Measurements from ENCODE around the gene THBD. TPM values are rescaled to one million over a fixed set of nuclear protein-coding genes. Genes with fewer than 3 reads are reported as not detected.

THBD gene
- total and polyA plus RNA-seq, 2 of the 4 experiments (the other 2 are of a cell fraction) = 0.07 TPM; not detected in 1

DNA sequence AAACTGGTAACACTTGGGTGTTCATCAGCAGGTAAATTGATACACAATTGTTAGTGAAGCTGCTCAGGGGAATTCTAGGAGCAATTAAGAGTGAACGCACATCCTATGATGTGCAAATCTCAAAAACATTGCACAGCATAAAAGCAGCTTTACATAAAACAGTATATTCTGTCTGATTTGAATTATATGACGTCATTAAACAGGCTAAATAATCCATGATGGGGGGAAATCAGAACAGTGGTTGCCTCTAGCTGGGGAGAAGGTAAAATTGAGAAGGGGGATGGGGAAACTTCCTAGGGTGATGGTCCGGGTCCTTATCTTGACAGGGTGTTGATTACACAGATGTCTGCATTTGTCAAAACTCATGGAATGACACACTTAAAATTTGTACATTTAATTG, 17.3 kb upstream of the THBD start:
- Histone ChIP-seq H3K14ac (replicated peaks; ENCODE audit: low read depth, low read length) (no peak overlapping the region), H3K4ac (ENCODE audit: low read depth, low read length) (no peak overlapping the region), H3K4me2 (ENCODE audit: low read depth, low read length) (no peak overlapping the region), H4K91ac (ENCODE audit: insufficient read depth, low read depth, low read length) (no peak overlapping the region), H2AK5ac (ENCODE audit: low read depth, low read length) (no peak overlapping the region), H3K4me1 (ENCODE audit: control insufficient read depth, insufficient read depth, low read length) (peaks cover 3% of the 10 kb centered on the region; the same call in 1 of the 2 replicates), H3K79me1 (ENCODE audit: low read depth in 1 of 2, low read length in 2 of 2) (no peaks in the 10 kb centered on the region), H3K27ac (ENCODE audit: insufficient read depth, low read length) (no peak overlapping the region), H3K36me3 (ENCODE audit: control insufficient read depth, insufficient read depth, low read length) (no peaks in the 10 kb centered on the region), H2BK15ac (ENCODE audit: low read depth, low read length) (no peak overlapping the region), H3K9me3 (ENCODE audit: control insufficient read depth, insufficient read depth, low read length) (no peaks in the 10 kb centered on the region), H4K20me1 (ENCODE audit: insufficient read depth, low read length) (no peaks in the 10 kb centered on the region), H3K27me3 (ENCODE audit: control insufficient read depth, insufficient read depth, low read length) (peaks cover 27% of the 10 kb centered on the region), H2BK120ac (ENCODE audit: low read depth, low read length) (no peak overlapping the region), H2BK20ac (ENCODE audit: low read depth, low read length) (no peak overlapping the region), H2AFZ (replicated peaks; ENCODE audit: low read length, poor library complexity) (no peak overlapping the region), H2BK5ac (ENCODE audit: low read depth, low read length, poor library complexity, severe bottlenecking) (no peak overlapping the region), H3K23ac (ENCODE audit: low read depth, low read length) (no peak overlapping the region), H3K56ac (ENCODE audit: extremely low read depth, insufficient read depth, low read length) (no peak overlapping the region), H3K9ac (ENCODE audit: low read depth, low read length) (no peak overlapping the region), H3K4me3 (ENCODE audit: insufficient read depth, low read depth, low read length) (no peak overlapping the region), H3K18ac (ENCODE audit: low read depth, low read length) (no peak overlapping the region), H4K5ac (ENCODE audit: low read depth, low read length) (no peak overlapping the region), H2AK9ac (replicated peaks; ENCODE audit: low read depth, low read length, poor library complexity) (no peak overlapping the region), H4K8ac (ENCODE audit: low read depth in 2 of 2, low read length in 2 of 2) (no peak overlapping the region), H3K9me1 (ENCODE audit: insufficient read depth, low read length) (0 out of 2 replicates have a peak, but pooled peaks cover 2% of the 10 kb centered on the region)
- no peak for DNase-seq
- intact Hi-C loops (cut with micrococcal nuclease) = no loop called here
- TF ChIP-seq POLR2A (IDR thresholded peaks at IDR 0.05; ENCODE audit: low read depth, low read length) = no peak
- TF ChIP-seq, protein P1, sequence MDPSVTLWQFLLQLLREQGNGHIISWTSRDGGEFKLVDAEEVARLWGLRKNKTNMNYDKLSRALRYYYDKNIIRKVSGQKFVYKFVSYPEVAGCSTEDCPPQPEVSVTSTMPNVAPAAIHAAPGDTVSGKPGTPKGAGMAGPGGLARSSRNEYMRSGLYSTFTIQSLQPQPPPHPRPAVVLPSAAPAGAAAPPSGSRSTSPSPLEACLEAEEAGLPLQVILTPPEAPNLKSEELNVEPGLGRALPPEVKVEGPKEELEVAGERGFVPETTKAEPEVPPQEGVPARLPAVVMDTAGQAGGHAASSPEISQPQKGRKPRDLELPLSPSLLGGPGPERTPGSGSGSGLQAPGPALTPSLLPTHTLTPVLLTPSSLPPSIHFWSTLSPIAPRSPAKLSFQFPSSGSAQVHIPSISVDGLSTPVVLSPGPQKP (IDR thresholded peaks at IDR 0.05; ENCODE audit: borderline replicate concordance, low read depth, low read length) = no peak
- no peak for TF ChIP-seq CEBPB (IDR thresholded peaks at IDR 0.05; ENCODE audit: low read depth, low read length)
- TF ChIP-seq RAD21 (IDR thresholded peaks at IDR 0.05; ENCODE audit: low read length) = no peak
- no peak for TF ChIP-seq CHD1 (IDR thresholded peaks at IDR 0.05; ENCODE audit: low read depth, low read length)
- TF ChIP-seq NFE2L2 (IDR thresholded peaks at IDR 0.05; ENCODE audit: low read depth, low read length) = no peak
- TF ChIP-seq USF2 (IDR thresholded peaks at IDR 0.05; ENCODE audit: low read depth, low read length) = no peak
- TF ChIP-seq, protein P2, sequence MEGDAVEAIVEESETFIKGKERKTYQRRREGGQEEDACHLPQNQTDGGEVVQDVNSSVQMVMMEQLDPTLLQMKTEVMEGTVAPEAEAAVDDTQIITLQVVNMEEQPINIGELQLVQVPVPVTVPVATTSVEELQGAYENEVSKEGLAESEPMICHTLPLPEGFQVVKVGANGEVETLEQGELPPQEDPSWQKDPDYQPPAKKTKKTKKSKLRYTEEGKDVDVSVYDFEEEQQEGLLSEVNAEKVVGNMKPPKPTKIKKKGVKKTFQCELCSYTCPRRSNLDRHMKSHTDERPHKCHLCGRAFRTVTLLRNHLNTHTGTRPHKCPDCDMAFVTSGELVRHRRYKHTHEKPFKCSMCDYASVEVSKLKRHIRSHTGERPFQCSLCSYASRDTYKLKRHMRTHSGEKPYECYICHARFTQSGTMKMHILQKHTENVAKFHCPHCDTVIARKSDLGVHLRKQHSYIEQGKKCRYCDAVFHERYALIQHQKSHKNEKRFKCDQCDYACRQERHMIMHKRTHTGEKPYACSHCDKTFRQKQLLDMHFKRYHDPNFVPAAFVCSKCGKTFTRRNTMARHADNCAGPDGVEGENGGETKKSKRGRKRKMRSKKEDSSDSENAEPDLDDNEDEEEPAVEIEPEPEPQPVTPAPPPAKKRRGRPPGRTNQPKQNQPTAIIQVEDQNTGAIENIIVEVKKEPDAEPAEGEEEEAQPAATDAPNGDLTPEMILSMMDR (conservative IDR thresholded peaks at IDR 0.05; ENCODE audit: low read depth, low read length) = no peak
- no peak for TF ChIP-seq BHLHE40 (IDR thresholded peaks at IDR 0.05; ENCODE audit: low read depth, low read length)
- TF ChIP-seq MXI1 (IDR thresholded peaks at IDR 0.05; ENCODE audit: borderline replicate concordance, low read depth, low read length) = no peak
- no peak for TF ChIP-seq MAZ (IDR thresholded peaks at IDR 0.05; ENCODE audit: borderline replicate concordance, low read depth, low read length)
- no peak for TF ChIP-seq RCOR1 (IDR thresholded peaks at IDR 0.05; ENCODE audit: insufficient replicate concordance, low read length)
- TF ChIP-seq RFX5 (IDR thresholded peaks at IDR 0.05; ENCODE audit: low read depth, low read length) = no peak
- no peak for TF ChIP-seq FOS (IDR thresholded peaks at IDR 0.05; ENCODE audit: low read depth, low read length)
- TF ChIP-seq SMC3 (IDR thresholded peaks at IDR 0.05; ENCODE audit: low read depth, low read length) = no peak
- TF ChIP-seq MAFK (IDR thresholded peaks at IDR 0.05; ENCODE audit: low read depth, low read length) = no peak
- in situ Hi-C loops (cut with MboI; ENCODE audit: low sequenced_read_pairs) = no loop called here
- CTCF ChIA-PET = no interaction called here
- dilution Hi-C loops (cut with HindIII; ENCODE audit: low sequenced_read_pairs, unreplicated experiment) = no loop called here
- BruUV-seq (replicated peaks) = no TSS peak
- no peak for ATAC-seq (ENCODE audit: low read depth)
- POLR2A ChIA-PET (ENCODE audit: unreplicated experiment) = no interaction called here
- no CpG with 5 or more reads among the region's 3 CpGs for WGBS, 2 experiments (ENCODE audit: extremely low coverage in 2 of 2, insufficient read length in 1 of 2)
